ENCODE results near the gene RER1. TPM values are rescaled to one million over a fixed set of nuclear protein-coding genes. Genes with fewer than 3 reads are reported as not detected.

The RER1 gene
- total RNA-seq, 2 donors from 2014 or later, result 38.8 to 47.2 TPM

DNA sequence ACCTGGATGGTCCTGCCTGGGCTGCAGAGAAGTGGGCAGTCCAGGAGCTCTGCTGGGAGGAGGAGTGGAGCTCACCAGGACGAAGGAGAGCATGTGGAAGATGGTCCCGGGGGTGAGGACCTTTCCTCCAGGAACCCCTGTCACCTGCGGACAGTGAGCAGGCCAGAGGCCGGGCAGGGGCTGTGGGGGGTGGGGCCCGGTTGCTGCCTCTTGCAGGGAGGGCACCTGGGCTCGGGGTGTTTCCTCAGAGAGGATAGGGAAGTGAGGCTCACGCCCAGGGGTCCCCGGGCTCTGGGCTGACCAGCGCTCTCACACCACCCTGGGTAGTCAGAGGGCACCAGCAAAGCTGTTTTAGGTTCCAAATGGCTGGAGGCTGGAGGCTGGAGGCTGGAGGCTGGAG lies 43.5 kb downstream of the RER1 start:
- H3K36me3 ChIP-seq, result no peaks in the 10 kb centered on the region
- H3K27me3 ChIP-seq, result no peaks in the 10 kb centered on the region
- no peak overlapping the region for H3K4me3 ChIP-seq
- TF ChIP-seq, protein P1, sequence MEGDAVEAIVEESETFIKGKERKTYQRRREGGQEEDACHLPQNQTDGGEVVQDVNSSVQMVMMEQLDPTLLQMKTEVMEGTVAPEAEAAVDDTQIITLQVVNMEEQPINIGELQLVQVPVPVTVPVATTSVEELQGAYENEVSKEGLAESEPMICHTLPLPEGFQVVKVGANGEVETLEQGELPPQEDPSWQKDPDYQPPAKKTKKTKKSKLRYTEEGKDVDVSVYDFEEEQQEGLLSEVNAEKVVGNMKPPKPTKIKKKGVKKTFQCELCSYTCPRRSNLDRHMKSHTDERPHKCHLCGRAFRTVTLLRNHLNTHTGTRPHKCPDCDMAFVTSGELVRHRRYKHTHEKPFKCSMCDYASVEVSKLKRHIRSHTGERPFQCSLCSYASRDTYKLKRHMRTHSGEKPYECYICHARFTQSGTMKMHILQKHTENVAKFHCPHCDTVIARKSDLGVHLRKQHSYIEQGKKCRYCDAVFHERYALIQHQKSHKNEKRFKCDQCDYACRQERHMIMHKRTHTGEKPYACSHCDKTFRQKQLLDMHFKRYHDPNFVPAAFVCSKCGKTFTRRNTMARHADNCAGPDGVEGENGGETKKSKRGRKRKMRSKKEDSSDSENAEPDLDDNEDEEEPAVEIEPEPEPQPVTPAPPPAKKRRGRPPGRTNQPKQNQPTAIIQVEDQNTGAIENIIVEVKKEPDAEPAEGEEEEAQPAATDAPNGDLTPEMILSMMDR (IDR thresholded peaks at IDR 0.05), result no peak
- DNase-seq (ENCODE audit: low spot score), result no peak
- no peak overlapping the region for H3K27ac ChIP-seq
- no peaks in the 10 kb centered on the region for H3K4me1 ChIP-seq
- H3K9me3 ChIP-seq, result no peaks in the 10 kb centered on the region

DNA sequence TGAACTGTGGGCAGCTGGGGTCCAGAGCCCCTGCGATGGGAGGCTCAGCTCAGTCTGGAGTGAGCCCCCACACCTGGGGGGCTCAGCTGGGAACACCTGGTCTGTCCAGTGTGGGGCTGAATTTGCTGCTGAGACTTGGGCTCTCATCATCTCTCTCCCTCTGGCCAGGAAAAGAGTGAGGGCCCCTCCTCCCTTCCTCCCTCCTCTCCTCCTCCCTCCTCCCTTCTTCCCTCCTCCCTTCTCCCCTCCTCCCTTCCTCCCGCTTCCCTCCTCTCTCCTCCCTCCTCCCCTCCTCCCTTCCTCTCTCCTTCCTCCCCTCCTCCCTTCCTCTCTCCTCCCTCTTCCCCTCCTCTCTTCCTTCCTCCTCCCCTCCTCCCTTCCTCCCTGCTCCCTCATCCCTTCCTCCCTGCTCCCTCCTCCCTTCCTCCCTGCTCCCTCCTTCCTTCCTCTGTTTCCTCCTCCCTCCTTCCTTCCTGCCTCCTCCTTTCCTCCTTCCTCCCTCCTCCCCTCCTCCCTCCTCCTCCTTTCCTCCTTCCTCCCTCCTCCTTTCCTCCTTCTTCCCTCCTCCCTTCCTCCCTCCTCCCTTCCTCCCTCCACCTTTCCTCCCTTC lies 44.2 kb downstream of the RER1 start:
- no peak for DNase-seq (ENCODE audit: low spot score)
- no peaks in the 10 kb centered on the region for H3K9me3 ChIP-seq

DNA sequence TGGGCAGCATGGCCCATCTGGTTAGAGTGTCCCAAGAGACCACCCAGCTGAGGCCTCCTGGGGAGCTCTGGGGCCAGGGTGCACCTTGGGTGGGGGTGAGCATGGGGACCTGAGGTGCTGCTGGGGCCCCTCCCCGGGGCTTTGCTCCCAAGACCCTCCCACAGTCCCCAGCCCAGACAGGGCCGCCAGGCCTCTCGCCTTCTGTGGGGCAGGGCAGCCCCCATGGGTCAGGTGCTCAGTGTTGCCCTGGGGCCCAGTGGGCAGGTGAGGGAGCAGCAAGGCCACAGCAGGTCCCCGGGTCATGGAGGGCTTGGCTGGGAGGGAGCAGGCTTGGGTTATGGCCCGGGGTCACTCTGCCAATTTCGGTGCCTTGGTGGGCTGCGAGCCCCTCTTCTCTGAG lies 45.2 kb downstream of the RER1 start:
- H3K27me3 ChIP-seq, result no peaks in the 10 kb centered on the region
- no peak overlapping the region for H3K27ac ChIP-seq
- TF ChIP-seq, protein P1 (IDR thresholded peaks at IDR 0.05), result no peak
- no peaks in the 10 kb centered on the region for H3K4me1 ChIP-seq
- no peak overlapping the region for H3K4me3 ChIP-seq
- no peaks in the 10 kb centered on the region for H3K36me3 ChIP-seq
- no peak for DNase-seq (ENCODE audit: low spot score)
- no peaks in the 10 kb centered on the region for H3K9me3 ChIP-seq

More for the DNA sequence above, 44.2 kb downstream of the RER1 start:
- Histone ChIP-seq H3K27me3 (no peaks in the 10 kb centered on the region), H3K36me3 (no peaks in the 10 kb centered on the region), H3K27ac (no peak overlapping the region), H3K4me1 (no peaks in the 10 kb centered on the region), H3K4me3 (no peak overlapping the region)
- TF ChIP-seq, protein P1 (IDR thresholded peaks at IDR 0.05), result no peak

DNA sequence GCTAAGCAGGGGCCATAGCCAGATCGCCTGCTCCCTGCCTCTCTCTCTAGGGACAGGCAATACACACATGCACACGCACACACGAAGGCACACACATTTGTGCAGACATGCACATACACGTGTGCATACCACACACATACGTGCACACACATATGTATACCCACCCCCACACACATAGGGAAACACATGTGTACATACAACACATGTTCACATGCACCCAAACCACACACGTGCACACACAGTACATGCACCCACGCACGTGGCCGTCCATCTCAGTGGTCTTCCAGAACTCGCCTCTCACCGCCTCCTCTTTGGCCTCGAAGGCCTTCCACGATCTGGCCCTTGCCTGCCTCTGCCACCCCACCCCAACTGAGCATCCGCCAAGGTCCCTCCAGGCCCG lies 46.0 kb downstream of the RER1 start:
- H3K36me3 ChIP-seq, result no peaks in the 10 kb centered on the region
- no peak overlapping the region for H3K4me3 ChIP-seq
- DNase-seq (ENCODE audit: low spot score), result no peak
- no peaks in the 10 kb centered on the region for H3K27me3 ChIP-seq
- no peaks in the 10 kb centered on the region for H3K4me1 ChIP-seq
- H3K9me3 ChIP-seq, result no peaks in the 10 kb centered on the region
- TF ChIP-seq, protein P1 (IDR thresholded peaks at IDR 0.05), result no peak
- no peak overlapping the region for H3K27ac ChIP-seq

DNA sequence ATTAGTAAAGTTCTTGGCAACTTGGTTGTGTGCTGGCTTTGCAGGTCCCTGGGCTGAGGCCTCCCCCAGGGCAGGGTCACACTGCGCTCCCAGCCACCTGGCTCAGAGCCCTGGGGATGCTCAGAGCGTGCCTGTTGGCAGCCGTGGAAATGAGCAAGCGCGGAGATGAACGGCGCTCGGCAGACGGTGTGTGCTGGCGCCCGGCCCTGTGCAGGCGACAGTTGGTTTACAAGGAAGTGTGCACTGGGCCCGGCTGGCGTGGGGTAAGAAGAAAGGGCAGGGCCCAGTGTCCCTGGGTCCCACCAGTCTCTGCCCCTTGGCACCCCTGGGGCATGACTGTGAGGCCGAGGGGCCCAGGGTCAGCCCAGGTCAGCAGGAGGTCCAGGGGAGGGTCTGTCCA lies 46.4 kb downstream of the RER1 start:
- Histone ChIP-seq H3K27ac (no peak overlapping the region), H3K9me3 (no peaks in the 10 kb centered on the region), H3K4me3 (no peak overlapping the region), H3K36me3 (no peaks in the 10 kb centered on the region), H3K4me1 (no peaks in the 10 kb centered on the region), H3K27me3 (peaks cover 0 to 2% of the 10 kb centered on the region in 2 donors)
- TF ChIP-seq, protein P1 (IDR thresholded peaks at IDR 0.05), result no peak
- no peak for DNase-seq (ENCODE audit: low spot score)

DNA sequence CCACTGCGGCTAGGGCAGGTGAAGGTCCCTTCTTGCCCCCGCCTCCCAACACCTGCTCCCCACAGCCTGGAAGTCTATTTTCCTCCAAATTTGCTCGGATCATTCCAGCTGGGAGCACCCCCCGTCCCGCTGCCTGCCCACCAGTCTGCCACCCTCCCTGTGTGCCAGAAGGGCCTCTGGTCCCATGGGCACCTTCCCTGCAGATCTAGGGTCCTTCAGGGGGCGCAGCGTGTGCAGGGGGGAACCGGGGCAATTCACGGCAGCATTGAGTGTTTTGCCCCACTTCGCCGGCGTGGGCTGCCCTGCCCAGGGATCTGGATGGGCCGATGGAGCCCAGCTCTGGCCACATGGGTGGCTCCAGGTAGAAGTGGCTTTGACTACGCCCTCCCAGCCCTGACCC lies 47.0 kb downstream of the RER1 start:
- peaks cover 0 to 2% of the 10 kb centered on the region in 2 donors for H3K27me3 ChIP-seq
- no peak for DNase-seq (ENCODE audit: low spot score)
- H3K9me3 ChIP-seq, result no peaks in the 10 kb centered on the region
- no peak overlapping the region for H3K27ac ChIP-seq
- TF ChIP-seq, protein P1 (IDR thresholded peaks at IDR 0.05), result no peak
- H3K4me1 ChIP-seq, result no peaks in the 10 kb centered on the region
- no peak overlapping the region for H3K4me3 ChIP-seq
- no peaks in the 10 kb centered on the region for H3K36me3 ChIP-seq
